CD1c-positive myeloid dendritic cell (primary cell): ENCODE results near the gene AMIGO1.
A peak's percentile ranks its signal among the peaks of the same experiment; 100 is the strongest.
"Not testable (repeated sequence)": the region's sequence is repeated elsewhere in the genome, so short reads cannot be mapped to it uniquely, and the experiment has no call there.

Source experiments
- DNase-seq: peaks from one replicate; pipeline ENCODE4 v3.0.0-alpha.2; 2016; ENCODE audit errors: extremely low spot score

The AMIGO1 gene

DNA sequence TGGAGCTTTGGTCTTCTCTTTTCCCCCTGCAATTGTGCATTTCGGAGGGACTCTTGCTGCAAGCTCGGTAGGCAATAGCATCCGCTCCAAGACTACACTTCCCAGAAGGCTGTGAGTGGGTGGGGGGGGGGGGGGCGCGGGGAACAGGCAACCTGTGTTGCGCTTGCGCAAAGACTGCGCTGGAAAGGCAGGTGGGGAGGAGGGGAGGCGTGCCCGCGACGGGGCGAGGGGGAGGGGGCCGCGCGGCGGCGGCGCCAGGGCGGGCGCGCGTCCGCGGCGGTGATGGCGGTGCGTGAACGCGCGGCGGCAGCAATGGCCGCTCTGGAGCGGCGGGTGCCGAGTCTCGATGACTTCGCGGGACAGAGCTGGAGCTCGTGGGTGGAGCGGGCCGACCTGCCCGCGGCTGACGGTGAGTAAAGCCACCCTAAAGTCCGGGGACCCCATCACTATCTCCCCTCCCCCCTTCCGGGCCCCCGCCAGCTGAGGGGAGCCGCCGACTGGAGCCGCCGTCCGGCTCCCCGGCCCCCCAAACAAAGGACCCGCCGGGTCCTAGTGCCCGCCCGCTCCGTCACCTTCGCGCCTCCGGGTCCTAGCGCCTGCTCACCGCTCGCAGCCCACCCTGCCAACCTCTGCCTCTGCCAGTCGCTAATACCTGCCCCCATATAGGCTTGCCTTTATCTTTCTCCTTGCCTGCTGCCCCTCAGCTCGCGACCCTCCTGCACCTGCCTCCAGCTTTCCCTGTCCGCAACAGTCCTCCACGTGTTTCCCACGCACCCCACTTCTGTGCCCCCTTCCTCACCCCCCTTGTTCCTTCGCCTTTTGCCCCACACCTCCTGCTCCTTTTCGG is 25.6 kb downstream of the AMIGO1 start, which contains the start of gene ATXN7L2:
TSS of gene ATXN7L2 (plus strand) at position 234 of the 847 bp plus-strand sequence. CDS start at position 283, 49 bp downstream.
- peak; percentile 95 for DNase-seq

DNA sequence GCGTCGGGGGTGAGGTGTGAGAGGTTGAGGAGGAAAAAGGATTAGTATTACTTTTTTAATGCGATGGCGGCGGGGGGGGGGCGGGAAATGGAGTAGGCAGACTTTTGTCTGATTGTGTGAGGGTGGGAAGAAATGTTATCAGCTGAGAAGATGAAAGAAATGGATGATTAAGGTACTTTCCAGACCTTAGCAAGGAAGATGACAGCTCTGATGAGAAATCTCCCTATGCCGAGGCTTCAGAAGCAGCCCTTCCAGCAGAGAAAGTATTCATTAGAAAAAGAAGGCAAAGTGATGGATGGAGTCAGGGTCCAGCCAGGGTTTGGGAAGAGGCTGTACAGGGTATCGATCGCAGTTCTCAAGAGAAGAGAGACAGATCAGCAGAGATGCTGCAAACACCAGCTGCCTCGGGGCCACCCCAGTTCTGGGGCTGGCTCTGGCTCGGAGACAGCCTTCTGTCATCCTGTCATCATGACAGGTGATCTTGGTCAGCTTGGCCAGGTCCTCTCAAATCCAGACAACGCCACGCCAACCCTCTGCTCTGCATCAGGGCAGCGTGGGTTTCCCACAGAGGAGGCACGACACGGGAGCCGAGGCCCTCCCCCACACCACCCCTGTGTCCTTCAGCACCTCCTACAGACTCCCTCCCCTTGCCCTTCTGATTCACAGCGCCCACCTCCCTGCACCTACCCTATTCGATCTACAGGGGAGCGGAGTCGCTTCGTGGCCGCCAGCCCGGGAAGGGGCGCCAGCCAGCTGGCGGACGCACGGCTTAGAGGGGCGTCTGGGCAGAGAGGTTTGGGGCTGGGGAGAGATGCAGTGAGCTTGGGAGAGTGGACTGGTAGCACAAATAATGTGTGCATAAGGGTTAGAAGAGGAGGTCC is 26.5 kb downstream of the AMIGO1 start:
- no peak for DNase-seq

DNA sequence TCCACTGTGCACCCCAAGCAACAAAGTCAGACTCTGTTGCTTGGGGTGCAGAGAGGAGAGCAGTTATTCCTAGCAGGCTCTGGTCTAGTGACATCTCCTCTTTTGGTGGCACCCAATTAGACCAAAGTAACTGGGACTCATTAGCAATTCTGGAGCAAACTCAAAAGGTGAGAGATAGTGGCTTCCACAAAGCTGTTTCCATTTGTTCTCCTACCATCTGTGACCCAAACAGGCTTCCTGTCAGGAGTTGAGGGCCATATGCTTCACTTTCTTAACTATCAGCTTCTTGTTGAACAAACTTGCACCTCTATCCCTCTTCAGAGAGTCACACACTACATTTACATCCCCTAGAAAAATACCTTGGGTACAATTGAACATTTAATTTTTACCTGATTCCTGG is 27.3 kb downstream of the AMIGO1 start:
- no peak for DNase-seq

DNA sequence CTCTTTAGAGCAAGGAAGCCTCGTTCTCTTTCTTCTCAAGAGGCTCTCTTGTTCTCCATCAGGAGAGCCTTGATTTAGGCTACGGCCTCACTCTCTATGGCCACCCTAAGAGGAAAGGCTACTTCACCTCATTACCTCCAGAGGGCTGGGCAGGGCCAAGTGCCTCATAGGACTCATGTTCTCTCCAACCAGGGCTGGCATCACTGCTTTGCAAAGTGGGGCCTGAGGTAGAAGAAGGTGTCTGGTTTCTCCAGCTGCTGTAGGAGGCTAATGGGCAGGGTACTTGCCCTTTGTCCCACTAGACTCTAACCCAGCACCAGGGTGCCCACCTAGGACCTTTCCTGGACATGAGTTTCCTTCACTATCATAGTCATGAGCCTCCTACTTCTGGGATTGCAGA is 27.9 kb downstream of the AMIGO1 start:
- no peak for DNase-seq

DNA sequence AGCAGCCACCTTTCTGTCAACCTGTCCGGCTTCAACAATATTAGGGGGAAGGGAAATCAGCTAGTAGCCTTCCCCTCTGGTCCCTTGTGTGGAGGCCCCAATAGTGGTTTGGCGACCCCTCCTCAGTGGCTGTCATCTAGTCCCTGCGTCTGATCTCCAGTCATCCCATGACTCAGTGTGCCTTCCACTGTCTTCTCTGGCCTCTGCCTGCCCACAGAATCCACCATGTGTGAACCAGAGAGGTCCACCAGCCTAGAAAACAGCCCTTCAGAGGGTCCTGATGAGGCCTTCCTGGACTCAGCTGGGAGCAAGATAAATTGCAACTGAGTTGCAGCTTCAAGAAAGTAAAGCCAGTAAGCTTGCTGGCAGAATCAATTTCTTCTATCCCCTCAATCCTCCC is 29.6 kb downstream of the AMIGO1 start:
- no peak for DNase-seq

DNA sequence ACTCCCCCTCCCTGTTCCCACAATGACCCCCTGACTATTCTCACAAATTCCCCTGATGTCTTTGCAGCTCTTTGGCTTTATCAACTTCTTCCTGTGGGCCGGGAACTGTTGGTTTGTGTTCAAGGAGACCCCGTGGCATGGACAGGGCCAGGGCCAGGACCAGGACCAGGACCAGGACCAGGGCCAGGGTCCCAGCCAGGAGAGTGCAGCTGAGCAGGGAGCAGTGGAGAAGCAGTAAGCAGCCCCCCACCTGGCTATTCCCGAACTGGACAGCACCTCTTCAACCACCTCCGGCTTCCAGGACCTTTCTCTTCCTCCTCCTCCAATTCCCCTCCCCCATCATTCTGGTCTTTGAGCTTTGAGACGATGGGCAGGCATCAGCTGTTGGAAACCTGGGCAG is 30.2 kb downstream of the AMIGO1 start:
- DNase-seq: no peak

DNA sequence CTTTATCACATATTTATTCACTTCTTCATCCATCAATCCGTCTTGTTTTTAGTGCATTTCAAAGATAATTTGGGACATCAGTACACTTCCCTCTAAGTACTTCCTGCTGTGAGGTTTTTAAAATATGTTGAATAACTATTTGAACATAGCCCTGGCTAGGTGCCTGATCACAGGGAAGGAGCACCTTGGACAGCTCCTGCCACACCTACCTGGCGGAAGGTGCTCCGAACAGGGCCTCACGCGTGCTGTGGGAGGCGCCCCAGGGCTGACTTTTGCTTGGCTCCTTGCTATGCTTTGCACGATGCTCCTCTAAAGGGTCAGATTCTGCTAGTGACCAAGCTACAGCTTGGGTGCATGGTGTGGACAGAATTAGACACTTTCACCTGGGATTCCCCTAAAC is 30.7 kb downstream of the AMIGO1 start:
- DNase-seq: no peak

DNA sequence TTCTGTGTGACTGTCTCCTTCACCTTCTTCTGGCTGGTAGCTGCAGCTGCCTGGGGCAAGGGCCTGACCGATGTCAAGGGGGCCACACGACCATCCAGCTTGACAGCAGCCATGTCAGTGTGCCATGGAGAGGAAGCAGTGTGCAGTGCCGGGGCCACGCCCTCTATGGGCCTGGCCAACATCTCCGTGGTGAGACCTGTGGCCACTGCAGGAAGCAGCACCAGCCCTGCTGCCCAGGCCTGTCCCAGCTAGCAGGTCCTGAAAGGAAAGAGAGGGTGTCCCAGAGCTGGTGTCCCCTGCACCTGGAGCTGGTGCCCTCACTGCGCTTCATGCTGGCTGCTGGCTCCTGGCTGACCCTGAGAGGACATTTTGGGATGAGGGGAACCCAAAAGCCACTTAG is 31.7 kb downstream of the AMIGO1 start:
- DNase-seq: no peak

DNA sequence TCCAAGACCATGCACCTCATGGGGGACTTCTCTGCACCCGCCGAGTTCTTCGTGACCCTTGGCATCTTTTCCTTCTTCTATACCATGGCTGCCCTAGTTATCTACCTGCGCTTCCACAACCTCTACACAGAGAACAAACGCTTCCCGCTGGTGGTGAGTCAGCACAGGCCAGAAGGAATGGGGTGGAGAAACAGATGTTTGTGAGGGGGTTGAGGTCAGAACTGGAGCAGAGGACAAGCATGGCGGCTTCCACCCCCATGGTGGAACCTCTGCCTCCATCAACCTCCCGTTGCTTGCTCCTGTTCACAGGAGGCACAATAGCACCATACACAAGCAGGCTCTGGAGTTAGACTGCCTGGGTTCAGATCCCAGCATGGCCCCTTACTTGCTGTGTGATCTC is 32.7 kb downstream of the AMIGO1 start:
- no peak for DNase-seq

DNA sequence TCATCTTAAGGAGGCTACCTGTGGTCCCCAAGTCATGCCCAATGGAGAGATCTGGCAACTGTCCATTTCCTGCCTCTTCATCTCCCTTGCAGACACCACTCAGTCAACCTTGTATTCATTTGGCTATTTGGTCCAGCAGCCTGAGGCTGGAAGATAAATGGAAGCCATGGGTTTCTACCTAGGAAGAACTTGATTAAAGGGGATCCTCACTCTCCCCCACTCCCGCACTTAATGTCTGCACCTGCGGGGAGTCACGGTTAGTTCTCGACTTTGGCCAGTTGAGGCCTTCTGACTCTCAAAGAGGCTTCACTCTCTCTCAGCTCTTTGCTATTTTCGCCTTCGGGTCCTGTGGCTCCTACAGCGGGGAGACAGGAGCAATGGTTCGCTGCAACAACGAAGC is 34.3 kb downstream of the AMIGO1 start:
- no peak for DNase-seq

DNA sequence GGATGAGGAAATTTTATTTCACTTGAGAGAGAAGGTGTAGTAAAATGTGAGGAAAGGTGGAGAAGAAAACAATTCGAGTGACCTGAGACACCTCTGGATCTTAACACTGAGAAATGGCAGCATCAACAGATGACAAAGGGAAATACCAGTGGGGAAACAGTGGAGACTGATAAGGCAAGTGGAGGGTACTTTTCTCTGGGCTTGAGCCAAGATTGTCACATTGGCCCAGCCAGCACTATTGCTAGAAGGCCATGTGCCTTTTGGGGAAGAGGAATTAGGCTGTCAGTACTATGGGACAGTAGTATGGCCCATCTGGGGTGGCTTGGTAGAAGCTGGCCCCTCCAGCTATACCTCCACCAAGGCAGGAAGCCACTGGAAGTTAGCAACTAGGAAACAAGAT is 34.8 kb downstream of the AMIGO1 start:
- no peak for DNase-seq

DNA sequence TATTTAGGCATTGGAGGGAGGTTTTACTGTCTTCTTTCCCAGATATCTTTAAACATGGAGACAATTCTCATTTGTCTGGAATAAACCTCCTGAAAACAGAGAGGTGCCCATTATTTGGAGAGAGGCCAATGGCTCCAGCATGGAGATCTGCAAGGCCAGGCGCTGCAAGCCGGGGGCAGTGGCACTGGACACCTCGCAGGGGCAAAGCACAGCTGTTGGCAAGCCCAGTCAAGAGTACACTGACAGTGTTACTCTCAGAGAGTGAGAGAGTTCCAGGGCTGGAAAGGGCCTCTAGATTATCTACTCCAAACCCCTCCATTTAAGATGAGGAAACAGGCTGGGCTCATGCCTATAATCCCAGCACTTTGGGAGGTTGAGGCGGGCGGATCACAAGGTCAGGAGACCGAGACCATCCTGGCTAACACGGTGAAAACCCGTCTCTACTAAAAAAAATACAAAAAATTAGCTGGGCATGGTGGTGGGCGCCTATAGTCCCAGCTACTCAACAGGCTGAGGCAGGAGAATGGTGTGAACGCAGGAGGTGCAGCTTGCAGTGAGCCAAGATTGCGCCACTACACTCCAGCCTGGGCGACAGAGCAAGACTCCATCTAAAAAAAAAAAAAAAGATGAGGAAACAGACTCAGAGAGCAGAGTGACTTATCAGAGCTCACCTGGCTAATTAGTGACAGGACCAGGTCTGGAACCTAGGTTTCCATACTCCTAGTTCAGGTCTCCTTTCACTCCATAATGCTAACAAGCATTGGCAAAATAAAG is 36.1 kb downstream of the AMIGO1 start:
- not testable (repeated sequence) for DNase-seq

DNA sequence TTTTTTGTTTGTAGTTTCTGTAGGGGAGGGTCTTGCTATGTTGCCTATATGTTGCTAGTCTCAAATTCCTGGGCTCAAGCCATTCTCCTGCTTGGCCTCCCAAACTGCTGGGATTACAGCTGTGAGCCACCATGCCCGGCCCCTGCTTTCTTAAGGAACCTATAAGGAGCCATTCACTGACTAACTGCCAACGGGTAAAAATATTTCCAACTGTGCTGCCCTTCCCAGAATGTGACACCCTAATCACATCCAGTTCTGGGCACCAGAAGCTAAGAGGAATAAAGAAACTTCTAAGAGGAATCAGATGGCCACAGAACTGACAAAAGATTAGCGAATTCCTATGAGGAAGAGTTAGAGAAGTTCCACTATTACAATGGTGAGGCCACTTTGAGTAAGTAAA is 36.7 kb downstream of the AMIGO1 start:
- no peak for DNase-seq

DNA sequence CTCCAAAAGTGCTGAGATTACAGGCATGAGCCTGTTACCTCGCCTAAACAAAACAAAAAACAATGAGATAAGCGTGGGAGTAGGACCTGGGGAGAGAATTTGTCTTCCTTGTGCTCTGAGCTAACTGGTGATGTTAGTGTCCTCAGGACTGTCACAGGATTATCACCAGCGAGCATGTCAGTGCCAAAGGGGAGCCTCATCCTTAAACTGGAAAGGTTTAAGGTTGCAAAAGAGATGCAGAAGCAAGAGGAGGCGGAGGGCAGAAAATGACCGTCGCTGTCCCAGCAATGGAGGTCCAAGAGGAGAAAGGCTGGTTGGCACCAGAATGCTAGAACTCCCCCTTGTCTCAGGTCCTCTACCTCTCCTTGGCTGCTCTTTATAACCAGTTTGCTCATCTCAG is 39.3 kb downstream of the AMIGO1 start:
- no peak for DNase-seq

DNA sequence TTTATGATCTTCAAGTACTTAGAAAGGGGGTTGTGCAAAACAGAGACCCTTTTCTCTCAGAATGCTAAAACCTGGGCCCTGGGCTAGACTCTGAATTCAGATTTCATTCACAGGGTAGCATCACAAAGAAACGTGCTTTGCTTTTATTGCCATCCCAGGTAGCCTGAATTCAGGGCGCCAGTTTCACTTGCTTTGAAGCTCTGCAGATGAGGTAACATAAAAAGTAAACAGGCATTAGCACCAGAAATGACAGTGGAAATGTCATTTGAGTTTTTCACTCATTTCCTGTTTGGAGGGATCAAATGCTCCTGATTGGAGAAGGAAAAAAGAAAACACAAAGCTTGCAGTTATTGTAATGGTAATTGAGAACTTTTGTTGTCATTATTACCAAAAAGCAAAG is 40.6 kb downstream of the AMIGO1 start:
- no peak for DNase-seq

DNA sequence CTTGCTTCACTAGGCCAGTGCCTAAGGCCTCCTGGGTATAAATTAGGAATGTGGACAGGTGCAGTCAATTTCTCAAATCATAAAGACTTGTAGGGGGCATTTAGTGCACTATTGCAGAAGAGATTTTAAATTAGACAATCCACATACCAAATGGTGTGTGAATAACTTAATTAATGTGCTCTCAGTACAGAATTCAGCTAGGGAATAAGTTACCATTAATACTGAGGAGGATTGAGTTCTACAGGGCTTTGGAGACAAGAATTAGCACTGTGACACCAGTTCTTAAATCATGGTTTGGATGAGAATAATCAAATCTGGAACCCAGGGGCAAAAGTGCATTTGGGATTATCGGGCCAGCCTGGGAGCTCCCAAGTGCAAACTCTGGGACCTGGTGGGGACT is 41.5 kb downstream of the AMIGO1 start:
- no peak for DNase-seq

DNA sequence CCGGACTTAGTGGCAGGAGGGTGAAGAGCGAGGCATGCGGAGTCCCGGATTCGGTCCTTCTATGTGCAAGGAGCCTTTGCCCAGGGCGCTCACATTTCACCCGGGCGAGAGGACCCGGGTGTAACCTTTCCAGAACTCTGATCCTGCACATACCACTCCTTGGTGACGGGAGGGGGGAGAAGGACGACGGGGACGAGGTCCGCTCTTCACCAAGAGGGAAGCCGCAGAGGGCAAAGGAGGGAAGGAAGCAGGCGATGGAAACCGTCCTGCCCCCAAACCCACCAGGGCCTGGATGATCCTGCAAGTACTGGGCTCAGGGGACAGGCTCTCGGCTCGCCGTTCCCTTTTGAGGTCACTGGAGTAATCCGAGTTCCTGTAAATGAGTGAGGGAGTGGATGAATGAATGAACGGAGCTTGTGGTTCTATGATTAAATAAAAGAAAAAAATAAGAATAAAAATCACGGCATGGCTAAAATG is 42.2 kb downstream of the AMIGO1 start:
- no peak for DNase-seq

DNA sequence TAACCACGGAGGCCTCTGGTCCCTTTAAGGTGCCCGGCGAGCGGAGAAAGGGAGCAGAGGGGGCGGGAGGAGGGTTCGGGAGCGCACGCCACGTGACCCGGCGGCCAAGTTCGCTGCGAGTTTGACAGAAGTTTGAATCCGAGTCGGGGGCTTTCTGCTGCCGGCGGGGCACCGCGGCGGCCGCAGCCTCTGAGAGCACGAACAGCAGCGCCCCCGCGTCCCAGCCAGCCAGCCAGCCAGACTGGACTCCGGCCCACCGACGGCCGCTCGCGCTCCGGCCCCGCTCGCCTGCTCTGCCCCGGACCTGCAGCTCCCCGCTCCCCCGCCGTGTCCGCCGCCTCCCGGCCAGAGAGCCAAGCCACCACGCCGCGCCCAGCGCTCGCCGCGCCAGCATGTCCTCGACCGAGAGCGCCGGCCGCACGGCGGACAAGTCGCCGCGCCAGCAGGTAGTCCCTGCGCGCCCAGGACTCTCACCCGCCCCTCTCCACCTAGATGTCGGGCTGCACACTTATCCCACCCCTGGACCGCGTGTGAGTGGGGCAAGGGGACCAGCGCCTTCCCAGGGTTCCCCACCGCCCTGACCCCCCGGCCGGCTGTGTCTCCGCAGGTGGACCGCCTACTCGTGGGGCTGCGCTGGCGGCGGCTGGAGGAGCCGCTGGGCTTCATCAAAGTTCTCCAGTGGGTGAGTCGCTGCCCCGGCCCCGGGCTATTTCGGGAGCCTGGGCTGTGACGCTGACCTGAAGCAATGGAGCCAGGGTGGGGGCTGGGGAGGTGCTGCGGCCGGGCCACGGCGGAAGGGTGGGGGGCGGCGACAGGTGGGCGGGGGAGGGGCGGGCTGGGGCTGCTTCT is 42.9 kb downstream of the AMIGO1 start, which contains the start of gene SYPL2:
TSS of gene SYPL2 (plus strand) at position 95 of the 849 bp plus-strand sequence. CDS start at position 393, 298 bp downstream.
- DNase-seq: peak; percentile 18

DNA sequence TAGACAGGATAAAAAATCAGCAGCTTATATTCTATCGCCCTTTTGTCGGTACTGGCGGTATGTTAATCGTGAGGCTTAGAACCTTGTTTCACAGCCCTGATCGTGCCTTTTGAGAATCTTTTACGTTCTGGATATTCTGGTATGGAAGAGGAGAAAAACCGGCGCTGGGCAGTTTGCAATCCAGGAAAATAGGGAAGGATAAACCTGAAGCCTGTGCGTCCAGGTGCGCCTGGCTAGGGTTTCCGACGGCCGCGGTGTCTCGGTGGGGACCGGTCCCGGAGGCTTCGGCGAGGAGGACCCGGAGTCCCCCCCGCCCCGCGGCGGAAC is 43.4 kb downstream of the AMIGO1 start:
- no peak for DNase-seq

DNA sequence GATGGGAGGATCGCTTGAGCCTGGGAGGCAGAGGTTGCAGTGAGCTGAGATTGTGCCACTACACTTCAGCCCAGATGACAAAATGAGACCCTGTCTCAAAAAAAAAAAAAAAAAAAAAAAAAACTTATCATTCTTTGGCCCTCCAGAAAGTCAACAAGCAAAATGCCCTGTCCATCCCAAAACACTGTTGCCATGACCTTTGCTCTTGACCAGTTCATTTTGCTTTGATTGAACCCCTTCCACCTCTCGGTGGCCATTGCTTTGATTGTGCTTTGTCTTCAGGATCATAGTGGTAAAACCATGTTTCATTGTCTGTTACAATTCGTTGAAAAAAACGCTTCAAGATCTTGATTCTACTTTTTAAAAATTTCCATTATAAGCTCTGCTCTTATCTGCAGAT is 51.7 kb downstream of the AMIGO1 start:
- DNase-seq: no peak
